H1 (cell line): ENCODE data around the gene TTC23. TPM values are rescaled to one million over a fixed set of nuclear protein-coding genes. Genes with fewer than 3 reads are reported as not detected.

Experiments
- CTCF ChIA-PET: fragments of 300-600 bp; sonication (Branson Sonifier 250); formaldehyde crosslinking; loops from one replicate; lab custom pipeline; 2021; ENCODE audit not compliant: partially characterized antibody; lab: Charles Lee
- POLR2A ChIA-PET: fragments of 300-600 bp; sonication (Branson Sonifier 250); formaldehyde crosslinking; loops from one replicate; lab custom pipeline; 2021; ENCODE audit warnings: inconsistent platforms; ENCODE audit not compliant: partially characterized antibody; lab: Charles Lee
- DNase-seq, 2 experiments: peaks; one replicate each; pipeline versions ENCODE4 v3.0.0 to v3.0.0-alpha.2; 2010 to 2022; ENCODE audit warnings: low spot score in 2 of 2, low read depth in 1 of 2, mixed read lengths in 1 of 2
- FAIRE-seq: peaks from 2 replicates; lab custom pipeline; 2011; peaks lifted over from hg19 to GRCh38; lab: Jason Lieb, UNC
- H2AFZ ChIP-seq: 2 replicates; pipeline ENCODE4 v1.8.1; 2012; ENCODE audit warnings: low read length, inconsistent platforms
- H2AK5ac ChIP-seq: 2 replicates; pipeline ENCODE4 v1.6.1; 2013; ENCODE audit warnings: low read depth, low read length
- H2BK120ac ChIP-seq: replicated peaks from 2 replicates; pipeline ENCODE3; 2013; ENCODE audit warnings: low read depth, low read length, inconsistent platforms
- H2BK12ac ChIP-seq: 2 replicates; pipeline ENCODE4 v1.6.1; 2013; ENCODE audit warnings: low read depth, low read length
- H2BK15ac ChIP-seq: 2 replicates; pipeline ENCODE4 v1.6.1; 2013; ENCODE audit warnings: low read length
- H2BK20ac ChIP-seq: 2 replicates; pipeline ENCODE4 v1.6.1; 2013; ENCODE audit warnings: low read length
- H2BK5ac ChIP-seq: 2 replicates; pipeline ENCODE4 v1.6.1; 2013; ENCODE audit warnings: low read depth, low read length
- H3K14ac ChIP-seq: 2 replicates; pipeline ENCODE4 v1.6.1; 2013; ENCODE audit warnings: inconsistent platforms; ENCODE audit not compliant: insufficient read length
- H3K18ac ChIP-seq: 2 replicates; pipeline ENCODE4 v1.6.1; 2013; ENCODE audit warnings: low read length; ENCODE audit errors: extremely low read depth
- H3K23ac ChIP-seq: 2 replicates; pipeline ENCODE4 v1.6.1; 2013; ENCODE audit warnings: inconsistent platforms; ENCODE audit not compliant: insufficient read length
- H3K23me2 ChIP-seq: 2 replicates; pipeline ENCODE4 v1.6.1; 2013; ENCODE audit warnings: low read depth, low read length
- H3K27ac ChIP-seq: 2 replicates; pipeline ENCODE4 v1.6.1; 2011; ENCODE audit warnings: low read depth, low read length, inconsistent platforms
- H3K27me3 ChIP-seq, 4 experiments: replicated peaks in 1 of 4; 1 replicate in 1 of 4; 2 replicates in 3 of 4; pipeline versions ENCODE4 v1.6.1 to v1.8.1; 2011 to 2013; ENCODE audit warnings: low read length in 3 of 4, mild to moderate bottlenecking in 3 of 4, inconsistent platforms in 2 of 4, mixed read lengths in 2 of 4, moderate library complexity in 1 of 4; ENCODE audit not compliant: control insufficient read depth in 3 of 4, insufficient read depth in 3 of 4; ENCODE audit errors: extremely low read depth in 1 of 4
- H3K36me3 ChIP-seq, 4 experiments: 2 replicates each; pipeline versions ENCODE4 v1.6.1 to v1.8.1; 2011 to 2013; ENCODE audit warnings: mild to moderate bottlenecking in 4 of 4, low read length in 3 of 4, moderate library complexity in 2 of 4, control low read depth in 1 of 4, inconsistent platforms in 1 of 4; ENCODE audit not compliant: insufficient read depth in 4 of 4, control insufficient read depth in 2 of 4
- H3K4ac ChIP-seq: replicated peaks from 2 replicates; pipeline ENCODE3; 2013; ENCODE audit warnings: low read length, low read depth, mixed read lengths, inconsistent platforms; ENCODE audit not compliant: insufficient read length
- H3K4me1 ChIP-seq, 4 experiments: replicated peaks in 1 of 4; 1 replicate in 1 of 4; 2 replicates in 3 of 4; pipeline versions ENCODE4 v1.6.1 to v1.8.1; 2011 to 2013; ENCODE audit warnings: low read length in 3 of 4, inconsistent platforms in 2 of 4, mixed read lengths in 1 of 4; ENCODE audit not compliant: insufficient read depth in 4 of 4, control insufficient read depth in 3 of 4
- H3K4me2 ChIP-seq, 2 experiments: 2 replicates each; pipeline versions ENCODE4 v1.6.1 to v1.8.1; 2011 to 2013; ENCODE audit warnings: low read depth in 2 of 2, low read length in 2 of 2, control low read depth in 1 of 2, inconsistent platforms in 1 of 2, mild to moderate bottlenecking in 1 of 2; ENCODE audit not compliant: insufficient read depth in 1 of 2
- H3K4me3 ChIP-seq, 4 experiments: fragments of 200-600, 300-600 bp in 1 of 4; sonication (generic), shearing (Covaris generic), sonication (Bioruptor Twin) in 1 of 4; 2 replicates each; pipeline versions ENCODE4 v1.5.1 to v1.8.1; 2011 to 2016; ENCODE audit warnings: low read length in 4 of 4, low read depth in 3 of 4, control low read depth in 2 of 4, inconsistent platforms in 2 of 4, mild to moderate bottlenecking in 2 of 4, mixed read lengths in 1 of 4, moderate library complexity in 1 of 4; ENCODE audit not compliant: insufficient read depth in 2 of 4; ENCODE audit errors: extremely low read depth in 1 of 4
- H3K56ac ChIP-seq: replicated peaks from 2 replicates; pipeline ENCODE3; 2013; ENCODE audit warnings: low read depth, mild to moderate bottlenecking, mixed read lengths, low read length, inconsistent platforms; ENCODE audit not compliant: insufficient read length
- H3K79me1 ChIP-seq: 2 replicates; pipeline ENCODE4 v1.6.1; 2013; ENCODE audit warnings: low read depth, low read length, control low read depth
- H3K79me2 ChIP-seq, 2 experiments: 2 replicates each; pipeline versions ENCODE4 v1.6.1 to v1.8.1; 2012 to 2013; ENCODE audit warnings: low read length in 2 of 2, mild to moderate bottlenecking in 2 of 2, inconsistent platforms in 1 of 2; ENCODE audit not compliant: insufficient read depth in 2 of 2, control insufficient read depth in 1 of 2
- H3K9ac ChIP-seq, 4 experiments: replicated peaks in 1 of 4; 1 replicate in 1 of 4; 2 replicates in 3 of 4; pipeline versions ENCODE4 v1.6.1 to v1.8.1; 2011 to 2013; ENCODE audit warnings: low read depth in 3 of 4, low read length in 3 of 4, control low read depth in 2 of 4, mild to moderate bottlenecking in 2 of 4, moderate library complexity in 2 of 4, inconsistent platforms in 1 of 4; ENCODE audit errors: extremely low read depth in 1 of 4
- H3K9me3 ChIP-seq, 2 experiments: 2 replicates each; pipeline versions ENCODE4 v1.6.1 to v1.8.1; 2012 to 2013; ENCODE audit warnings: mild to moderate bottlenecking in 2 of 2, moderate library complexity in 2 of 2, control low read depth in 1 of 2, inconsistent platforms in 1 of 2, low read depth in 1 of 2, low read length in 1 of 2, mixed read lengths in 1 of 2; ENCODE audit not compliant: insufficient read depth in 2 of 2
- H4K20me1 ChIP-seq, 2 experiments: replicated peaks in 1 of 2; 2 replicates each; pipeline versions ENCODE3 to v1.8.1; 2011 to 2013; ENCODE audit warnings: inconsistent platforms in 2 of 2, low read length in 2 of 2, mild to moderate bottlenecking in 1 of 2; ENCODE audit not compliant: insufficient read depth in 2 of 2, control insufficient read depth in 1 of 2
- H4K5ac ChIP-seq: 2 replicates; pipeline ENCODE4 v1.6.1; 2013; ENCODE audit warnings: low read length, low read depth, mixed read lengths, inconsistent platforms; ENCODE audit not compliant: insufficient read length
- H4K8ac ChIP-seq: 2 replicates; pipeline ENCODE4 v1.8.0; 2013; ENCODE audit warnings: mild to moderate bottlenecking, moderate library complexity, low read length, inconsistent platforms; ENCODE audit not compliant: insufficient read depth; ENCODE audit errors: extremely low read depth
- H4K91ac ChIP-seq: replicated peaks from 2 replicates; pipeline ENCODE3; 2013; ENCODE audit warnings: low read length, mixed read lengths, inconsistent platforms; ENCODE audit not compliant: insufficient read length
- EGR1 ChIP-seq: IDR thresholded peaks from 2 replicates; pipeline ENCODE4 v1.6.1; 2011; ENCODE audit warnings: low read depth, low read length, borderline replicate concordance
- HDAC6 ChIP-seq: IDR thresholded peaks from one replicate; pipeline ENCODE4 v1.7.1; 2012; ENCODE audit warnings: low read depth, mild to moderate bottlenecking, inconsistent platforms, low read length, moderate library complexity
- JUN ChIP-seq: IDR thresholded peaks from 2 replicates; pipeline ENCODE4 v1.6.1; 2011; ENCODE audit warnings: low read depth, mild to moderate bottlenecking, improper control_type of control experiment, low read length
- MAX ChIP-seq: IDR thresholded peaks from 2 replicates; pipeline ENCODE4 v1.6.1; 2012; ENCODE audit warnings: inconsistent platforms
- POLR2A ChIP-seq, 2 experiments: IDR thresholded peaks; 1 replicate in 1 of 2; 2 replicates in 1 of 2; pipeline ENCODE4 v1.6.1; 2011; ENCODE audit warnings: low read depth in 2 of 2, low read length in 2 of 2, mild to moderate bottlenecking in 2 of 2; ENCODE audit errors: control extremely low read depth in 1 of 2
- POU5F1 ChIP-seq: IDR thresholded peaks from 2 replicates; pipeline ENCODE4 v1.6.1; 2011; ENCODE audit warnings: low read depth, mild to moderate bottlenecking, low read length, moderate library complexity
- SP2 ChIP-seq: IDR thresholded peaks from 2 replicates; pipeline ENCODE4 v1.6.1; 2012; ENCODE audit warnings: mild to moderate bottlenecking, low read length, inconsistent platforms
- SRF ChIP-seq: IDR thresholded peaks from 2 replicates; pipeline ENCODE4 v1.6.1; 2011; ENCODE audit warnings: mild to moderate bottlenecking, low read depth, low read length, moderate library complexity
- WGBS, 2 experiments: shearing (Covaris generic) in 1 of 2; methylation state at CpG; one replicate each; pipeline versions ENCODE4 v1.1.6 to v1.1.7; 2013 to 2015; ENCODE audit warnings: low lambda C conversion rate in 2 of 2, mixed read lengths in 2 of 2, inconsistent platforms in 1 of 2, low coverage in 1 of 2, missing lambda C conversion rate in 1 of 2; ENCODE audit not compliant: insufficient replicate concordance in 2 of 2, insufficient coverage in 1 of 2, insufficient read length in 1 of 2; ENCODE audit errors: extremely low coverage in 1 of 2, missing lambda C conversion rate in 1 of 2; 5-methylcytosine and 5-hydroxymethylcytosine counted together
- polyA plus RNA-seq, 7 experiments: library from polyadenylated mRNA; depleted of rRNA in 3 of 7; stranded (reverse) in 5 of 7; unstranded in 2 of 7; fragments of >200 nt in 5 of 7; fragments of 200-250 nt in 2 of 7; gene quantifications; 1 replicate in 5 of 7; 2 replicates in 1 of 7; 4 replicates in 1 of 7; pipeline versions ENCODE4 v1.2.1 to v1.2.3, GENCODE V29; 2011 to 2013; ENCODE audit warnings: missing spikeins in 2 of 7, mixed read lengths in 2 of 7
- total RNA-seq: library from RNA; stranded (reverse); fragmentation: NEBNext Ultra II Directional; extraction: Animal tissue kit (Norgen Biotek cat#: 25700); gene quantifications from 2 replicates; pipeline ENCODE4 v1.2.1, GENCODE V29; 2021

Gene TTC23
- total and polyA plus RNA-seq, 2 of the 8 experiments (the other 6 are each of a cell fraction or from before 2014, with no cell fraction given) = 4.8 to 23.0 TPM

- Histone ChIP-seq H2BK5ac (no peak overlapping the region), H3K56ac (no peak overlapping the region), H2AK5ac (no peak overlapping the region), H3K27ac (no peak overlapping the region), H4K91ac (no peak overlapping the region), H3K79me2 (no peaks in the 10 kb centered on the region), H3K18ac (no peak overlapping the region), H4K8ac (no peak overlapping the region), H2BK15ac (no peak overlapping the region), H3K9ac (no peak overlapping the region), H4K20me1 (no peaks in the 10 kb centered on the region), H3K4me1 (peaks cover 0 to 3% (median 0%) of the 10 kb centered on the region in 4 experiments; a peak in 1 of 7 replicates), H3K4me2 (no peak overlapping the region), H3K23me2 (no peaks in the 10 kb centered on the region), H2BK20ac (no peak overlapping the region), H3K4ac (no peak overlapping the region), H3K23ac (no peak overlapping the region), H3K27me3 (no peaks in the 10 kb centered on the region), H4K5ac (no peak overlapping the region), H3K36me3 (no peaks in the 10 kb centered on the region), H2BK120ac (no peak overlapping the region), H3K9me3 (no peaks in the 10 kb centered on the region), H3K79me1 (no peaks in the 10 kb centered on the region), H2AFZ (no peak overlapping the region), H3K4me3 (no peak overlapping the region), H2BK12ac (no peak overlapping the region), H3K14ac (no peak overlapping the region)
- 94% methylated on average over 13 of the region's 13 CpGs; no CpG with 5 or more reads in 1 of the 2 experiments for WGBS, 2 experiments
- CTCF ChIA-PET = interaction anchor here (1.7 to 3.5 kb wide), 3 partner anchors 12 to 29 kb away, joined by 4 to 11 read pairs (median 10); no protein-coding TSS in a partner anchor
- no peak for FAIRE-seq
- TF ChIP-seq SP2 = no peak
- no peak for TF ChIP-seq HDAC6
- no peak for TF ChIP-seq POU5F1
- TF ChIP-seq JUN = no peak
- TF ChIP-seq MAX = no peak
- no peak for TF ChIP-seq EGR1
- no peak for TF ChIP-seq SRF
- TF ChIP-seq POLR2A (IDR thresholded peaks at IDR 0.05; ENCODE audit: control extremely low read depth in 1 of 2, low read depth in 2 of 2, low read length in 2 of 2) = no peak
- POLR2A ChIA-PET = no interaction called here
- no peak for DNase-seq
Measured at GRCh38 chr15:99130314-99130713, 119.1 kb downstream of the TTC23 start.
